ENCODE data around the gene PCED1A.

The PCED1A gene, protein sequence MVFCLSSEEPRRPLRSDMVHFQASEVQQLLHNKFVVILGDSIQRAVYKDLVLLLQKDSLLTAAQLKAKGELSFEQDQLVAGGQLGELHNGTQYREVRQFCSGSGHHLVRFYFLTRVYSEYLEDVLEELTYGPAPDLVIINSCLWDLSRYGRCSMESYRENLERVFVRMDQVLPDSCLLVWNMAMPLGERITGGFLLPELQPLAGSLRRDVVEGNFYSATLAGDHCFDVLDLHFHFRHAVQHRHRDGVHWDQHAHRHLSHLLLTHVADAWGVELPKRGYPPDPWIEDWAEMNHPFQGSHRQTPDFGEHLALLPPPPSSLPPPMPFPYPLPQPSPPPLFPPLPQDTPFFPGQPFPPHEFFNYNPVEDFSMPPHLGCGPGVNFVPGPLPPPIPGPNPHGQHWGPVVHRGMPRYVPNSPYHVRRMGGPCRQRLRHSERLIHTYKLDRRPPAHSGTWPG

DNA sequence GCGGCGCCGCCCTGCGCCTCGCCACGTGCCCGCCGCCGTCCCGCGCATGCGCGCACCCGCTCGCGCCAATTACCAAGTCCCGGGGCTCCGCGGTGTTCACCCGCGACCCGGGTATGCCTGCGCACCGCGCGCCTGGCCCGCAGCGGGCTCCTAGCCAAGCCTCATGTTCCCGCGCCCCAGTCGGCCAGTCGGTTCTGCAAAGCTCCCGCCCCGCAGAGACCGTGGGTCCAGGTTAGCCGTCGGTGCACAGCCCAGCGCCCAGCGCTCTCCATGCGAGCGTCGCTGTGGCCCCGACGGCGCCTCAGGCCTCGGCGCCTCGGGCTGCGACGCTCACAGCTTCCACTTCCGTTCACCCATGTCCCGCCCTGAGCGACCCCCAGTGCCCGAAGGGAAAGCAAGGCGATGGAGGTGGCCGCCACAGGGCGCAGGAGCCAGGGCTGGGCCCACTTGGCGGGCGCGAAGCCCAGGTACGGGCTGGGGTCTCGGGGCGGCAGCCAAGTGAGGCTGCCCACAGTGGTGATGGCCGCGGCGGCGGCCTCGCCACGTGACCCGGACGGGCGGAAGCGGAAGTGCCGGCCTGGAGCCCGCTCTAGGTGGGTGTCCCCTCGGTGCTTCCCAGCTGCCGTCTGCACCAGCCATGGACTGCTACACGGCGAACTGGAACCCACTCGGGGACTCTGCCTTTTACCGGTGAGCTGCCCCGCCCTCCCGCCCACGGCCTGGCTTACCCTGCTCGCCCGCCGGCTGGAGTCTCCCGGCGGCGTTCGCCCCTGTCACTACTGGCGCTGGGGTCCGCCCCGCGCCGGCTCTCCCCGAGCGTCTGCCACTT, at the start of gene PCED1A, which contains the start of gene VPS16:
Gene PCED1A, minus strand, starts transcription at position 518 of the 829 bp plus-strand sequence. CDS start 743 bp downstream, outside the sequence.
Gene VPS16, plus strand, starts transcription at position 608 of the 829 bp plus-strand sequence. Its CDS starts 30 bp downstream, at position 638.
- peak; percentile 54 for DNase-seq

DNA sequence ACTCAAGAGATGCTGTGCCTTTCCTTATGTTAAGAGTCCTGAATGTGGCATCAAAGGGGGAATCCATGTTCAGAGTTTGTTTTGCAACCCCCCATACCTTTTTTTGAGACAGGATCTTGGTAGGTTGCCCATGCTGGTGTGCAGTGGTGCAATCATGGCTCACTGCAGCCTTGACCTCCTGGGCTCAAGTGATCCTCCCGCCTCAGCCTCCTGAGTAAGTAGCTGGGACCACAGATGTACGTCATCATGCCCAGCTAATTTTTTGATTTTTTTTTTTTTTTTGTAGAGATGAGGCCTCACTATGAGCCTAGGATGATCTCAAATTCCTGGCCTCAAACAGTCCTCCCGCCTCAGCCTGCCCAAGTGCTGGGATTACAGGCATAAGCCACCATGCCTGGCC, 49.3 kb upstream of the PCED1A start:
- DNase-seq = no peak

DNA sequence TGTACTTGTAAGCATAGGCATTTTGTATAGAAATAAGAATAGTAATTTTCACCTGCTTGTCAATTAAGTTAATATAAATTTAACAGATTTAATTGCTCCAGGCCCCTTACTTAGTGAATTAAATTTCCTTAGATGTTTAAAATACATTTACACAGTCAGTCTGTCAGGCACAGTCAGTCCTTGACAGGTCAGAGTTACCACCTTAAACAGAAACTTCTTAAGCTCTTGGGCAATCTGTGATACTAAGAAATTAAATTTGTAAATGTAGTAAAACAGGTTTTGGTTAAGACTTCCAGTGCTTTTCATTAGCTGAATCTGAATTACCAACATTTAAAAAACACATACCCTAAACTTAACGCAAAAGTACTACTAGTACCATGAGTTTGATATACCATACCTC, 48.8 kb upstream of the PCED1A start:
- no peak for DNase-seq

DNA sequence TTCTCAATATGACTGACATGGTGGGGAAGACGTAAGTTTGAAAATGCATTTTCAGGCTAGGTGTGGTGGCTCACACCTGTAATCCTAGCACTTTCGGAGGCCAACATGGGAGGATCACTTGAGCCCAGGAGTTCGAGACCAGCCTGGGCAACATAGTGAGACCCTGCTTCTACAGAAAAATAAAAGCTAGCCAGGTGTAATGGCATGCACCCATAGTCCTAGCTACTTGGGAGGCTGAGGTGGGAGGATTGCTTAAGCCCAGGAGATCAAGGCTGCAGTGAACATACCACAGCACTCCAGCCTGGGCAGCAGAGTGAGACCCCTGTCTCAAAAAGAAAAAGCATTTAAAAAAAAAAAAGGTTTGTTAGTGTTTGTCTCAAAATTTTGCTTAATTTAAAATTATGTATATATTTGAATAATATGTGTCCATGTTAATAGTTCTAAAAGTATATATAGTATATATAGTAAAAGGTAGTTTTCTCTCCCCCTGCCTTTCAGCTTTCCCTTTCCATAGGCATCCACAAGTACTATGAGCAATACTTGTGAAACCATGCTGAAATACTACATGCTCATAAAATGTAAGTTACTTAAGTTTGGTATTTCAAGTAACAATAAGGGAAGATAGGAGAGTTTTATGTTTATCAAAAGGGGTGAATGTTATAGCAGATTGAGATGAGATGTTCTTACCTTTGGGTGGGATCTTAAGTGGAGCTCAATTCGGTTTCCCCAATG, 47.9 kb upstream of the PCED1A start:
- DNase-seq = no peak

DNA sequence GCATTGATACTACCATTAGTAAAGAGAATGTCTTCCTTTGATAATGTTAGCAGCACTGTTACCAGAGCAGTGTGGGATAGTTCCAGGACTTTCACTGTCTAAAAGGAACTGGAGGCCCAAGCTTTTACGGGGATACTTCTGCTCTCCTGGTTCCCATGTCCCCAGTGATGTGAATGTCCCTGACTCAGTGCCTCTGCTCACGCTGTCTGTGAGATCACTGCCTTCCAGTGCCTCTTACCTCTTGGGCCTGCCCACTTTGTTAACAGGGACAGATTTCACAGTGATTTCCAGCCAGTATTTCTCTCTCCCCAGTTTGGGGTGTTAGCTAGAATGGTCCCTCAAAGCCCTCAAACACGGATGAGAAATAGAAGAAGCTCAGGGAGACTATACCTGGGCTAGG, 47.3 kb upstream of the PCED1A start:
- DNase-seq = no peak

DNA sequence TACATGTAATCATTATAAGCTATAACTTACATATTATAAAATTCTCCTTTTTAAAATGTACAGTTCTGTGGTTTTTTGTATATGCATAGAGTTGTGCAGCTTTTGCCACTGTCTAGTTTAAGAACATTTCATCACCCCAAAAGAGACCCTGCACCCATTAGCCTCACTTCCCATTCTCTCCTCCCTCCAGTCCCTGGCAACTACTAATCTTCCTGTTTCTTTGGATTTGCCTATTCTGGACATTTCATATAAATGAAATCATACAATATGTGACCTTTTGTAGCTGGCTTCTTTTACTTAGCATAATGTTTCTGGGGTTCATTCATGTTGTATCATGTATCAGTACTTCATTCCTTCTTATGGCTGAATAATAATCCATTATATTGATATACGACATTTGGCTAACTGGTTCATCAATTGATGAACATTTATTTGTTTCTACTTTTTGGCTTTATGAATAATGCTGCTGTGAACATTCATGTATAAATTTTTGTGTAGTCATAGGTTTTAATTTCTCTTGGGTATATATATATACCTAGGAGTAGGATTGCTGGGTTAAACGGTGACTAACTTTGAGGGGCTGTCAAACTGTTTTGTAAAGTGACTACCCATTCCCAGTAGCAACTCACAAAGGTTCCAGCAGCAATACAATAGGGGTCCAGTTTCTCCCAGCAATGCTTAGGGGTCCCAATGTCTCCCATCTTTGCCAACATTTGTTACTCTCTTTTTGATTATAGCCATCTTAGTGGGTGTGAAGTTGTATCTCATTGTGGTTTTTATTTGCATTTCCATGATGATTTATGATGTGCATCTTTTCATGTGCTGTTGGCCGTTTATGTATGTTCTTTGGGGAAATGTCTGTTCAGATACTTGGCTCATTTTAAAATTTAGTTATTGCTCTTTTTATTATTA, 43.5 kb upstream of the PCED1A start:
- DNase-seq = no peak

DNA sequence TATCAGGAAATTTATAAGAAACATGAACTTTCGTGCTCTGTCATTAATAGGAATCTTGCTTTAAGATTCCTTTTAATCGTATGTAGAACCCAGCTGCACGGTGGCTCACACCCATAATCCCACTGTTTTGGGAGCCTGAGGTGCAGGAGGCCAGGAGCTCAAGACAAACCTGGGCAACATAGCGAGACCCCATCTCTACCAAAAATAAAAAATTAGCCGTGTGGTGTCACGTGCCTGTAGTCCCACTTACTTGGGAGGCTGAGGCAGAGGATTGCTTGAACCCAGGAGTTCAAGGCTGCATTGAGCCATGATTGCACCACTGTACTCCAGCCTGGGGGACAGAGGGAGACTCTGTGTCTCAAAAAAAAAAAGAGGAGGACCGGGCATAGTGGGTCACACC, 40.2 kb upstream of the PCED1A start:
- DNase-seq = no peak

DNA sequence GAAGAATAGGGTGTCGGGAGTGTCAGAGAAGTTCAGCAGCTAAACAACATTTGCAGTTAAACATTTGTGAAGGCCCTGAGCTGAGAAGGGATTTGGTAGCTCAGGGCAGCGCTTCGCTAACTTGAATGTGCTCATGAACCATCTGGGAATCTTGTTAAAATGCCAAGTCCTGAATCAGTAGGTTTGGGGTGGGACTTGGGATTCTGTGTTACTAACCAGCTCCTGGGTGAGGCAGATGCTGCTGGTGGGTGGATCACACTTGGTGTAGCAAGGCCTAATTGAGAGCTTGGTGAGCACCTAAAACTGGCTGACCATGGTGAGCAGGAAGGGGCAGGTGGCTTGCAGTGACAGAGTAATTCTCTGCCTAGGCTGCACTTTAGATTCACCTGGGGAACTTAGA, 38.7 kb upstream of the PCED1A start:
- DNase-seq = no peak

DNA sequence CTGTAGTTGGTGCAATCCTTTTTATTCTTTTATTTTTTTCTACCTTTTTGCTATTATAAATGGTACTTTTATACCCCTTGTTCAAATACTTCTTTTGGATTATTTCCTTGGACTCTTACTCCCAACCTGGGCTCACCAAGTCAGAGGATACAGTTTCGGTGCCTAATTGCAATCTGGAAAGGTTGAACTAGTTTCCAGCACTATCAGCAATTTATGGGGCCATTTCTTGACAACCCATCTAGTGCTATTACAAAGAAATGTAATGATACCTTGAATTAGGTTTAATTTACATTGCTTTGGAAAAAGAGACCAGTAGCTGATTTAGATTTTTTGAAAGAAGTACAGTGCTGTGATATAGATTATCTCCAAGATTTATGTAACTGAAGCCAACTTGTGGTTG, 38.1 kb upstream of the PCED1A start:
- no peak for DNase-seq

DNA sequence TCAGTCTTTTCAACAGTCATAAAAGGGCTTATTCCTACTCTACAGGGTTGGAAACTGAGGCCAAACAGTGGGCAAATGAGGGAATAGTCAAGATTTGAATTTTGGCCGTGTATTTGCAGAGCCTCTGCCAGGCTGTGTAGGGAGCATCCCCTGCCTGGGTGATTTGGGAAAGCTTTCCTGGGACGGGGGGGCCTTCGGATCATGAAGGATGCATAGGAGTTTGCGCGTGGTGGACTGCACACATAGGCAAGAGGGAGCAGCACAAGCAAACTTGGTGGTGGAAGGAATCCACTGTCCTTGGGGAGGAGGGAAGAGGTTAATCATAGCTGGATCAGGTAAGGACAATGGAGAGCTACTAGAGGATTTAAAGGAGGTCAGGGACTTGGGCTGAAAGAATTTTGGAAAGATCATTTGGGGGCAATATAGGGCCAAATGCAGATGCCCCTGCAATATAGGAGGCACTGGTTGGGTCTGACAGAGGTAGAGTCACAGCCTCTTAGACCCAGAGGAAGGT, 35.3 kb upstream of the PCED1A start:
- DNase-seq = no peak

DNA sequence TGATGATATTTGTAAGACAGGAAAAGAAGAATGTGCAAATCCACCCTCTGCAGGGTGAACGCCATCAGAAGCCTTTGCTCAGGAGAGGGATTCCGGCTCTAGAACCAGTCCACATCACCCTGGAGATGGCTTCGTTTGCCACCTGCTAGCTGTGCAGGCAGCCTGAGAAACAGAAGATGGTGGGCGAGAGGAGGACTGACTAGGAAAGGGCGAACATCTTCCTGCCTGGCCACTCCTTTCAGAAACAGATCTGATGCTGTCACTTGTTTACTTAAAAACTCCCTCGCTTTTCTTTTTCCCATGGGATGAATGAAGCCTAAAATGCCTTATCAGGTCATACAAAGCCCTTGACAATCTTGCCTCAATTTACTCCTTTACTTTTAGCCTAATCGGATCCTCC, 34.0 kb upstream of the PCED1A start:
- no peak for DNase-seq

DNA sequence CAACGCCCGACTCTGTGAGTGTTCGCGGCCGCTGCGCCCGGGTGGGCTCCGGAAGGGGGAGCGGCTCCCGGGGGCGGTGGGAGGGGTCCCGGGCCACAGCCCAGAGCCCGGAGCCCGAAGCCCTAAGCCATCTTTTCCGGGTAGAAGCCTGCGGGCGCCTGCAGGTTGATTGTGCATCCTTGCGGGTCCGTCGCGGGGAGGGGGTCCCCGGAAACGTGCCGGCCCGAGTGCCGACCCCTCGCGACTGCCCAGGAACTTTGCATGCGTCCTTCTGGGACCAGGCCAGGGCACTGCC, 33.2 kb upstream of the PCED1A start:
- DNase-seq = no peak

DNA sequence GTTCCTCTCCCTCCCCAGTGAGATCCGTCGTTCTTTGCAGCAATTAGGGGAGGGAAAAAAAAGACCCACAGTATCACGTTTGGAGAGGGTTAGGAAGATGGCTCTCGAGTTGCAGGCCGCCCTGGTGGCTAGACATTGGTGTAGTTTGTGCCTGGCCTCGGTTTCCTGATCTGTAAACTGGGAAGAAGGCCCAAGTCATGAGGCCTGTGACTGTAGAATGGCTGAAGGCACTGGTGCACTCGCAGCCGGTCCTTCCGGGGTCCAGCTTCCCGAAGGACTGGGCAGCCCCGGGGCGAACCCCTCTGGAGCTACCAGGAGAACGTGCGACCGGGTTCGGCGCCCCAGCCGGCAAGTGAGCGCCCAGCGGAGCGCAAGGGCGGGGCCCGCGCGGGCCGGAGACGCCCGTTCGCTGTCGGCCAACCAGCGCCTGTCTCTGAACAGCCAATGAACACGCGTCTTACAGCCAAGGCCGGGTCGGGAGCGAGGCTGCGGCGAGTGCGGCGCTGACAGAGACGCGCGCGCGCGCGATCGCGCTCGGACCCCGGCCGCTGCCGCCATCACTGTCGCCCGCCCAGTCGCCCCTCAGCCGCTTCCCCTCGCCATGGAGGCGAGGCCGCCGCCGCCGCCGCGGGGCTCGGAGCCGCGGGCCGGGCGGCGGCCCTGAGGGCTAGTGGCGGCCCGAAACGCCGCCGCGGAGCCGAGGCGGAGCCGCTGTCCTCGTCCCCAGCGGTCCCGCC, 32.7 kb upstream of the PCED1A start, which contains the start of gene PTPRA:
Gene PTPRA, plus strand, starts transcription at position 472 of the 737 bp plus-strand sequence. CDS start 90,797 bp downstream, outside the sequence.
- peak; percentile 66 for DNase-seq

DNA sequence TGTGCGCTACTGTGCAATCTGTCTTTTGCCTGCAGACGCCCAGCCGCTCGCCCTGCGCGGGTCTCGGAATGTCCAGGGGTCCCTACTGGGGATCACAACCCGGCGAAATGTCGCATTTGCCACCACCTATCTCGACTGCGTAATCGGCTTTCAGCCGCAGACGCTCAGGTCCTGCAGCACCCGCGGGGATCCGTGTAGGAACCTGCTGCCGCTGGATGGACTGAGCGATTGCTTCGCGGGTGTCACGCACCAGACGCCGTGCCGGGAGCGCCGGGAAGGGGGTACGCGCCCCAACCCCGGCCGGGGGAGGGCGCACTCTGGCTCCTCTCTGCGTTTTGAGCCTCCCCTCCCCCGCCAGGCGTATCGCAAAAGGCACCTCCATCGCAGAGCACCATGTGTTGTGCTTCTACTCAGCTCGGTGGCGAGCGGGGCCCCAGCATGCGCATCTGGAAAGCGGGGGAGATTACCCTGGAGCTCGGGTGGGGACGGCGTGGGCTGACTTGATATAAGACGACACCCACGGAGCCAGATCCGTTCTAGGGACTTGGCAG, 32.1 kb upstream of the PCED1A start:
- DNase-seq = no peak

DNA sequence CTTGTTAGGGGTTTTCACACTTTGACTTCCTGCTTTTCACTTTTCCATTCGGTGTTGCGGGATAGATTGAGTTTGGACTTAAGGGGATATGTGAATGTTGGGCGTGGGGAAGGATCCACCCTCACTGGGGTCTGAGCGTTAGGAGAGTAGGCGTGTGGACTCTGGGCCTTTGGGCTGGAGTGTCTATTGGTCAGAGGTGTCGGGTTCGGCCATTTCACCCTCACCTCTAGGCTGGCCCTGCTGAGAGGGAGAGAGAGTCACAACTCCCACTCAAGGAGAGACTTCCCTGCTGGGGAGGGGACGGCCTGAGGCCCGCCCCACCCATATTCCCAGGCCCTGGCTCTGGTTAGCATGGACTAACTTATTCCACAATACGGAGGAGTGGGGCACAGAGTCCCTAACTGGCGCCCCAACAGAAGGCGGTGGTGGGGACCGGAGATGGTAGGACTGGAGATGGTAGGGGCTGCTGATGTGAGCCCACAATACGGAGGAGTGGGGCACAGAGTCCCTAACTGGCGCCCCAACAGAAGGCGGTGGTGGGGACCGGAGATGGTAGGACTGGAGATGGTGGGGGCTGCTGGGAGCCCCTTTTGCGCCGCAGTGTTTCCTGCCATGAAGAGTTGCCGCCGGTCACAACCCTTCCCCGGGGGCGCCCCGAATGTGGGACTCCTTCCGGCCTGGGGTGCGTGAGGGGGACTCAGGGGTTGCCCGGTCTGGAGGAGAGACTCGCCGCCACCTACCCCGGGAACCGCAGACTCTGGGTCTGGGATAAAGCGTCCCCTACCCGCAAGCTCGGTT, 31.4 kb upstream of the PCED1A start:
- no peak for DNase-seq

DNA sequence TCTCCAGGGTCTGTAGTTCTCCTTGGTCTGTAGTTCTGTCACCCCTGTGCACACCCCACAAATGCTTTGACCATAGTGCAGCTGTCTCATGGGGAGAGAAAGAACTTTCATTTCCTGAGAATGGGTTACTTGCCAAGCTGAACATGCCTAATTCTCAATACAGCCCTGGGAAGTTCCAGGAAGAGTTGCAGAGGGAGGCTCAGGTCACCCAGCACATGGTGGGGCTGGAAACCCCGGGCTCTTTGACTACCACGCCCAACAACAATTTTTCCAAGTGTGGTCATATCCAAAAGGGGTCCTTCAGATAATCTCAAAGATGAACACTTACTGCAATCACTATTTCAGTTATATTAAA, 30.6 kb upstream of the PCED1A start:
- no peak for DNase-seq

DNA sequence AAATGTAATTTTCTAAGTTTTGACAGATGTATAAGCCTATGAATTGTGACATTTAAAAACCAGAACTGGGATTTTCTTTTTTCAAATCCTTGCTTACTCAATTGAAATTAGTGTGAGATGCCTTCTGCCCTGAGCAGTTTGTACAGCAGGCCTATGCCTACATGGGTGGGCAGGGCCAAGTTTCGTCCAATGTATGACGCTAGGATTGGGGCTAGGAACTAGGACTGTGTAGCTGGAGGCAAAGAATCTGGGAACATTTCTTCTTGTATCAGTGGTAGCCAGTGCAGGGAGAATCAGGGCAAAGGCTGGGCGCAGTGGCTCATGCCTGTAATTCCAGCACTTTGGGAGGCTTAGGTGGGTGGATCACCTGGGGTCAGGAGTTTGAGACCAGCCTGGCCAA, 28.9 kb upstream of the PCED1A start:
- DNase-seq = no peak

DNA sequence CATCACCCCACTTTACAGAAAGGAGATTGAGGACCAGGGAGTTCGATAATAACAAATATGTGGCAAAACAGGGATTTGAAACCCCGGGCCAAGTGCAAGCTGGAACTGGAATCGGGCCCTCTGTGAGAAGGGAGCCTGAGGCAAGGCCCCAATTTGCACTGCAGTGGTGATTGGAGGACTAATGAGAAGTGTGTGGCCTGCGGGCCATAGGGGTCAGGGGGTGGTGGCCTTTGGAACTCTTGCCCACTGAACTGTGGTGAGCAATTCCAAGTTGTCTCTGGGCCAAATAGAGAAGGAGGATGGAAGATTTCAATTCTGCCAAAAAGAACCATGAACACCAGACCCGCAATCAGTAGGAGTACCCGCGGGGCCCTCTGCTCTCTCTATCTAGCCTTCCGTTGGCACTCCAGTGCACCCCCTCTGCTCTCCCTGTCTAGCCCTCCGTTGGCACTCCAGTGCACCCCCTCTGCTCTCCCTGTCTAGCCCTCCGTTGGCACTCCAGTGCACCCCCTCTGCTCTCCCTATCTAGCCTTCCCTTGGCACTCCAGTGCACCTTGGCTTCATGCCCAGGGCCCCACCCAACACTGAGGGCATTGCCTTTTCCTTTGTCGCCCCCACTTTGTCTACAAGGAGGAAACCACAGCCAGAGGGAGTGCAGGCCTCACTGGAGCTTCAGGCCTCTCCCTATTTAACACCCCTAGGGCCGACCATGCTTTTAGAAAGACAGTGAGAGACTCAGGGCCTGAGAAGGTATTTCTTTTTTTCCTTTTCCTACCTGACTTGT, 26.8 kb upstream of the PCED1A start:
- DNase-seq = no peak

DNA sequence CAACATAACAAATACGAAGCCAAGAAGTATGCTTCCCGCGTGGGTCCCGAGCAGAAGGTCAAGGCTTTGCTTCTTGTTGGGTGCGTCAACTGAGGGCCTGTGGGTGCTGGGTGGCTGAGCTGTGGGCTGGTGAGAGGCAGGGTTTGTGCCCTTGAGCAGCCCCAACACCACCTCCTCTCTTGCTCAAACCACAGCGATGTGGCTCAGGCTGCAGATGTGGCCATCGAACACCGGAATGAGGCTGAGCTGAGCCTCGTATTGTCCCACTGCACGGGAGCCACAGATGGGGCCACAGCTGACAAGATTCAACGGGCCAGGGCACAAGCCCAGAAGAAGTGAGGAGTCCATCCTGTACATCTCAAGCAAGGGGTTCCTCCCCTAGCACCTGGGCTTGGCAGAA, 25.8 kb upstream of the PCED1A start:
- DNase-seq = no peak

Measured in NCI-H226 (cell line).